HUES6 (cell line): ENCODE results near the gene LMTK2.

ENCODE experiments used
- H3K27ac ChIP-seq: 2 replicates; pipeline ENCODE4 v1.7.0; 2013; ENCODE audit warnings: low read depth, mild to moderate bottlenecking, low read length, inconsistent platforms
- H3K27me3 ChIP-seq: 2 replicates; pipeline ENCODE4 v1.6.1; 2013; ENCODE audit warnings: low read length; ENCODE audit not compliant: control insufficient read depth, insufficient read depth
- H3K36me3 ChIP-seq: 2 replicates; pipeline ENCODE4 v1.6.1; 2013; ENCODE audit warnings: low read length; ENCODE audit not compliant: control insufficient read depth, insufficient read depth
- H3K4me1 ChIP-seq: 2 replicates; pipeline ENCODE4 v1.6.1; 2013; ENCODE audit warnings: low read length; ENCODE audit not compliant: control insufficient read depth, insufficient read depth
- H3K4me3 ChIP-seq: 2 replicates; pipeline ENCODE4 v1.5.1; 2013; ENCODE audit warnings: low read depth, low read length
- H3K9ac ChIP-seq: one replicate; pipeline ENCODE4 v1.6.1; 2013; ENCODE audit warnings: mild to moderate bottlenecking, low read length
- H3K9me3 ChIP-seq: 2 replicates; pipeline ENCODE4 v1.6.1; 2013; ENCODE audit warnings: low read depth, low read length; ENCODE audit not compliant: control insufficient read depth, insufficient read depth

The LMTK2 gene

GRCh38 chr7:98192781-98193457 is 86.3 kb downstream of the LMTK2 start:
- no peaks in the 10 kb centered on the region for H3K9me3 ChIP-seq
- H3K27ac ChIP-seq = no peak overlapping the region
- no peaks in the 10 kb centered on the region for H3K27me3 ChIP-seq
- H3K36me3 ChIP-seq = peaks cover 61% of the 10 kb centered on the region
- H3K4me3 ChIP-seq = no peak overlapping the region
- H3K9ac ChIP-seq = no peak overlapping the region
- H3K4me1 ChIP-seq = no peaks in the 10 kb centered on the region

- H3K36me3 ChIP-seq = peaks cover 61% of the 10 kb centered on the region
- H3K9me3 ChIP-seq = no peaks in the 10 kb centered on the region
- H3K4me1 ChIP-seq = no peaks in the 10 kb centered on the region
- H3K9ac ChIP-seq = no peak overlapping the region
- H3K27ac ChIP-seq = no peak overlapping the region
- H3K27me3 ChIP-seq = no peaks in the 10 kb centered on the region
- H3K4me3 ChIP-seq = no peak overlapping the region
These were observed 87.0 kb downstream of the LMTK2 start for GRCh38 chr7:98193474-98194180.

GRCh38 chr7:98194186-98194585 is 87.5 kb downstream of the LMTK2 start:
- Histone ChIP-seq H3K36me3 (peaks cover 57% of the 10 kb centered on the region), H3K27me3 (no peaks in the 10 kb centered on the region), H3K9ac (no peak overlapping the region), H3K27ac (no peak overlapping the region), H3K4me1 (no peaks in the 10 kb centered on the region), H3K4me3 (no peak overlapping the region), H3K9me3 (no peaks in the 10 kb centered on the region)

GRCh38 chr7:98194672-98195457 is 88.2 kb downstream of the LMTK2 start:
- Histone ChIP-seq H3K9ac (no peak overlapping the region), H3K36me3 (peaks cover 51% of the 10 kb centered on the region), H3K9me3 (no peaks in the 10 kb centered on the region), H3K27ac (no peak overlapping the region), H3K4me1 (no peaks in the 10 kb centered on the region), H3K4me3 (no peak overlapping the region), H3K27me3 (no peaks in the 10 kb centered on the region)

- no peaks in the 10 kb centered on the region for H3K9me3 ChIP-seq
- H3K36me3 ChIP-seq = peaks cover 37% of the 10 kb centered on the region
- no peaks in the 10 kb centered on the region for H3K27me3 ChIP-seq
- no peaks in the 10 kb centered on the region for H3K4me1 ChIP-seq
- no peak overlapping the region for H3K9ac ChIP-seq
- no peak overlapping the region for H3K4me3 ChIP-seq
- no peak overlapping the region for H3K27ac ChIP-seq
These were observed 90.3 kb downstream of the LMTK2 start for GRCh38 chr7:98196706-98197605.

GRCh38 chr7:98199131-98199530 is 92.5 kb downstream of the LMTK2 start:
- H3K9ac ChIP-seq = no peak overlapping the region
- no peaks in the 10 kb centered on the region for H3K4me1 ChIP-seq
- peaks cover 19% of the 10 kb centered on the region for H3K36me3 ChIP-seq
- H3K9me3 ChIP-seq = no peaks in the 10 kb centered on the region
- no peak overlapping the region for H3K27ac ChIP-seq
- no peak overlapping the region for H3K4me3 ChIP-seq
- H3K27me3 ChIP-seq = no peaks in the 10 kb centered on the region

GRCh38 chr7:98200364-98200763 is 93.7 kb downstream of the LMTK2 start:
- peaks cover 10% of the 10 kb centered on the region for H3K36me3 ChIP-seq
- H3K27ac ChIP-seq = no peak overlapping the region
- H3K27me3 ChIP-seq = no peaks in the 10 kb centered on the region
- H3K4me1 ChIP-seq = no peaks in the 10 kb centered on the region
- no peaks in the 10 kb centered on the region for H3K9me3 ChIP-seq
- H3K4me3 ChIP-seq = no peak overlapping the region
- no peak overlapping the region for H3K9ac ChIP-seq

GRCh38 chr7:98202367-98203195 is 95.9 kb downstream of the LMTK2 start:
- Histone ChIP-seq H3K9me3 (no peaks in the 10 kb centered on the region), H3K4me3 (no peak overlapping the region), H3K4me1 (no peaks in the 10 kb centered on the region), H3K9ac (no peak overlapping the region), H3K36me3 (peaks cover 22% of the 10 kb centered on the region), H3K27ac (no peak overlapping the region), H3K27me3 (no peaks in the 10 kb centered on the region)

GRCh38 chr7:98203261-98203963 is 96.8 kb downstream of the LMTK2 start:
- Histone ChIP-seq H3K36me3 (peaks cover 22% of the 10 kb centered on the region), H3K9ac (no peak overlapping the region), H3K9me3 (no peaks in the 10 kb centered on the region), H3K27me3 (no peaks in the 10 kb centered on the region), H3K27ac (no peak overlapping the region), H3K4me3 (no peak overlapping the region), H3K4me1 (no peaks in the 10 kb centered on the region)
